Measurements from ENCODE around the gene PRR15. TPM values are rescaled to one million over a fixed set of nuclear protein-coding genes. Genes with fewer than 3 reads are reported as not detected.

The PRR15 gene
- total and polyA plus RNA-seq, 2 donors (not counting 1 experiment from before 2014, with no cell fraction given): 0.04 TPM; not detected in 1

- no peaks in the 10 kb centered on the region for H3K9me3 Mint-ChIP-seq (ENCODE audit: insufficient read depth)
- ChIA-PET POLR2A (no interaction called here), CTCF (no interaction called here)
- no peaks in the 10 kb centered on the region for H3K4me1 Mint-ChIP-seq
- DNase-seq: no peak
- no peak overlapping the region for H3K9ac ChIP-seq (ENCODE audit: low read length)
- H3K4me1 ChIP-seq (ENCODE audit: control insufficient read depth in 2 of 2, insufficient read depth in 2 of 2, low read length in 2 of 2): no peaks in the 10 kb centered on the region
- H2AFZ ChIP-seq (ENCODE audit: insufficient read depth, low read depth, low read length, poor library complexity, severe bottlenecking): no peak overlapping the region
- WGBS (ENCODE audit: insufficient coverage): 100% methylated on average over 1 of the region's 3 CpGs
- H3K4me3 ChIP-seq (ENCODE audit: control extremely low read depth in 1 of 5, extremely low read depth in 1 of 5, insufficient read depth in 1 of 5, low read depth in 2 of 5, low read length in 4 of 5): no peak overlapping the region
- intact Hi-C loops (cut with micrococcal nuclease): no loop called here
- H3K27ac Mint-ChIP-seq: no peak overlapping the region
- H3K27me3 Mint-ChIP-seq: peaks cover 23% of the 10 kb centered on the region
- no peak overlapping the region for H3K4me2 ChIP-seq (replicated peaks; ENCODE audit: low read depth, low read length, poor library complexity, severe bottlenecking)
- H3K27me3 ChIP-seq (replicated peaks in 1 of 4; ENCODE audit: control extremely low read depth in 1 of 4, control insufficient read depth in 3 of 4, insufficient read depth in 4 of 4, low read length in 3 of 4): peaks cover 0 to 15% (median 0%) of the 10 kb centered on the region in 4 experiments
- no peak for ATAC-seq (ENCODE audit: low read depth)
- no peak overlapping the region for H3K27ac ChIP-seq (ENCODE audit: low read length in 2 of 2)
- H4K20me1 ChIP-seq (ENCODE audit: control insufficient read depth, insufficient read depth, low read length, poor library complexity, severe bottlenecking): no peaks in the 10 kb centered on the region
- H3K9me3 ChIP-seq (ENCODE audit: control extremely low read depth in 1 of 3, control insufficient read depth in 2 of 3, insufficient read depth in 1 of 3, low read length in 2 of 3): no peaks in the 10 kb centered on the region
- H3K4me3 Mint-ChIP-seq: no peak overlapping the region
- H3K79me2 ChIP-seq (ENCODE audit: control insufficient read depth, insufficient read depth, low read length): no peaks in the 10 kb centered on the region
- no peaks in the 10 kb centered on the region for H3K36me3 ChIP-seq (replicated peaks in 1 of 2; ENCODE audit: control extremely low read depth in 1 of 2, control insufficient read depth in 1 of 2, extremely low read depth in 1 of 2, insufficient read depth in 2 of 2, low read length in 1 of 2)
- TF ChIP-seq CTCF (IDR thresholded peaks at IDR 0.05) (no peak), EZH2 (IDR thresholded peaks at IDR 0.05; ENCODE audit: borderline replicate concordance, insufficient read depth, low read depth, low read length, poor library complexity, severe bottlenecking) (no peak)
These were observed 40.4 kb downstream of the PRR15 start for GRCh38 chr7:29604052-29604451.

- TF ChIP-seq CTCF (IDR thresholded peaks at IDR 0.05): no peak
- no peak for TF ChIP-seq EZH2 (IDR thresholded peaks at IDR 0.05; ENCODE audit: borderline replicate concordance, insufficient read depth, low read depth, low read length, poor library complexity, severe bottlenecking)
- H4K20me1 ChIP-seq (ENCODE audit: control insufficient read depth, insufficient read depth, low read length, poor library complexity, severe bottlenecking): no peaks in the 10 kb centered on the region
- H3K27ac ChIP-seq (ENCODE audit: low read length in 2 of 2): no peak overlapping the region
- no peak for DNase-seq
- no peaks in the 10 kb centered on the region for H3K79me2 ChIP-seq (ENCODE audit: control insufficient read depth, insufficient read depth, low read length)
- H3K9ac ChIP-seq (ENCODE audit: low read length): no peak overlapping the region
- H3K9me3 ChIP-seq (ENCODE audit: control extremely low read depth in 1 of 3, control insufficient read depth in 2 of 3, insufficient read depth in 1 of 3, low read length in 2 of 3): no peaks in the 10 kb centered on the region
- H3K9me3 Mint-ChIP-seq (ENCODE audit: insufficient read depth): no peaks in the 10 kb centered on the region
- peaks cover 0 to 15% (median 0%) of the 10 kb centered on the region in 4 experiments for H3K27me3 ChIP-seq (replicated peaks in 1 of 4; ENCODE audit: control extremely low read depth in 1 of 4, control insufficient read depth in 3 of 4, insufficient read depth in 4 of 4, low read length in 3 of 4)
- no peaks in the 10 kb centered on the region for H3K4me1 Mint-ChIP-seq
- H3K4me3 ChIP-seq (ENCODE audit: control extremely low read depth in 1 of 5, extremely low read depth in 1 of 5, insufficient read depth in 1 of 5, low read depth in 2 of 5, low read length in 4 of 5): no peak overlapping the region
- CTCF ChIA-PET: no interaction called here
- intact Hi-C loops (cut with micrococcal nuclease): no loop called here
- H3K4me2 ChIP-seq (replicated peaks; ENCODE audit: low read depth, low read length, poor library complexity, severe bottlenecking): no peak overlapping the region
- H3K27ac Mint-ChIP-seq: no peak overlapping the region
- H3K36me3 ChIP-seq (replicated peaks in 1 of 2; ENCODE audit: control extremely low read depth in 1 of 2, control insufficient read depth in 1 of 2, extremely low read depth in 1 of 2, insufficient read depth in 2 of 2, low read length in 1 of 2): no peaks in the 10 kb centered on the region
- no peaks in the 10 kb centered on the region for H3K4me1 ChIP-seq (ENCODE audit: control insufficient read depth in 2 of 2, insufficient read depth in 2 of 2, low read length in 2 of 2)
- H2AFZ ChIP-seq (ENCODE audit: insufficient read depth, low read depth, low read length, poor library complexity, severe bottlenecking): no peak overlapping the region
- POLR2A ChIA-PET: no interaction called here
- no peak for ATAC-seq (ENCODE audit: low read depth)
- H3K27me3 Mint-ChIP-seq: peaks cover 29% of the 10 kb centered on the region
- no peak overlapping the region for H3K4me3 Mint-ChIP-seq
These were observed 41.1 kb downstream of the PRR15 start for GRCh38 chr7:29604702-29605101.
